Measurements from ENCODE around the gene MYO18A.
A peak's percentile ranks its signal among the peaks of the same experiment; 100 is the strongest.
"Not testable (repeated sequence)": the region's sequence is repeated elsewhere in the genome, so short reads cannot be mapped to it uniquely, and the experiment has no call there.

The MYO18A gene

GRCh38 chr17:29093090-29093871 is 86.9 kb downstream of the MYO18A start:
- no peak overlapping the region for H3K27ac ChIP-seq
- TF ChIP-seq CTCF (IDR thresholded peaks at IDR 0.05; ENCODE audit: low read depth, low read length, missing control alignments) = no peak

GRCh38 chr17:29091606-29092289 is 88.5 kb downstream of the MYO18A start:
- DNase-seq = no peak
- TF ChIP-seq CTCF (IDR thresholded peaks at IDR 0.05; ENCODE audit: low read depth, low read length, missing control alignments) = no peak
- no peaks in the 10 kb centered on the region for H3K36me3 ChIP-seq (replicated peaks)
- no peaks in the 10 kb centered on the region for H3K27me3 ChIP-seq (replicated peaks)
- H3K27ac ChIP-seq = no peak overlapping the region
- in situ Hi-C loops (cut with HindIII; ENCODE audit: low pct_ligation_motif_present, low sequenced_read_pairs) = no loop called here
- no peak overlapping the region for H3K4me3 ChIP-seq (ENCODE audit: low read depth, low read length)

More at GRCh38 chr17:29093090-29093871, 86.9 kb downstream of the MYO18A start:
- DNase-seq = no peak
- Histone ChIP-seq H3K27me3 (replicated peaks) (no peaks in the 10 kb centered on the region), H3K36me3 (replicated peaks) (no peaks in the 10 kb centered on the region), H3K4me3 (ENCODE audit: low read depth, low read length) (no peak overlapping the region)
- in situ Hi-C loops (cut with HindIII; ENCODE audit: low pct_ligation_motif_present, low sequenced_read_pairs) = no loop called here

- Histone ChIP-seq H3K27me3 (replicated peaks) (no peaks in the 10 kb centered on the region), H3K27ac (no peak overlapping the region), H3K4me3 (ENCODE audit: low read depth, low read length) (no peak overlapping the region), H3K36me3 (replicated peaks) (no peaks in the 10 kb centered on the region)
- no peak for DNase-seq
- peak; percentile 16 for TF ChIP-seq CTCF (IDR thresholded peaks at IDR 0.05; ENCODE audit: low read depth, low read length, missing control alignments)
- in situ Hi-C loops (cut with HindIII; ENCODE audit: low pct_ligation_motif_present, low sequenced_read_pairs) = no loop called here
These were observed 89.2 kb downstream of the MYO18A start for GRCh38 chr17:29090750-29091605.

GRCh38 chr17:29090108-29090507 is 90.1 kb downstream of the MYO18A start:
- no peak for DNase-seq
- in situ Hi-C loops (cut with HindIII; ENCODE audit: low pct_ligation_motif_present, low sequenced_read_pairs) = no loop called here
- Histone ChIP-seq H3K36me3 (replicated peaks) (no peaks in the 10 kb centered on the region), H3K4me3 (ENCODE audit: low read depth, low read length) (no peak overlapping the region), H3K27ac (no peak overlapping the region), H3K27me3 (replicated peaks) (no peaks in the 10 kb centered on the region)
- TF ChIP-seq CTCF (IDR thresholded peaks at IDR 0.05; ENCODE audit: low read depth, low read length, missing control alignments) = no peak

GRCh38 chr17:29089601-29090044 is 90.6 kb downstream of the MYO18A start:
- Histone ChIP-seq H3K27ac (no peak overlapping the region), H3K27me3 (replicated peaks) (no peaks in the 10 kb centered on the region), H3K4me3 (ENCODE audit: low read depth, low read length) (no peak overlapping the region), H3K36me3 (replicated peaks) (no peaks in the 10 kb centered on the region)
- in situ Hi-C loops (cut with HindIII; ENCODE audit: low pct_ligation_motif_present, low sequenced_read_pairs) = no loop called here
- no peak for TF ChIP-seq CTCF (IDR thresholded peaks at IDR 0.05; ENCODE audit: low read depth, low read length, missing control alignments)
- no peak for DNase-seq

GRCh38 chr17:29088782-29089181 is 91.4 kb downstream of the MYO18A start:
- H3K27ac ChIP-seq; H3K36me3 ChIP-seq (replicated peaks): not testable (repeated sequence)

More at GRCh38 chr17:29088782-29089181, 91.4 kb downstream of the MYO18A start:
- in situ Hi-C loops (cut with HindIII; ENCODE audit: low pct_ligation_motif_present, low sequenced_read_pairs); H3K27me3 ChIP-seq (replicated peaks); H3K4me3 ChIP-seq (ENCODE audit: low read depth, low read length); DNase-seq: not testable (repeated sequence)
